Measurements from ENCODE around the gene MTFR1L. TPM values are rescaled to one million over a fixed set of nuclear protein-coding genes. Genes with fewer than 3 reads are reported as not detected.

Gene MTFR1L
- polyA plus RNA-seq, 1 donor (not counting 4 experiments of a cell fraction or from before 2014, with no cell fraction given): 31.6 TPM

DNA sequence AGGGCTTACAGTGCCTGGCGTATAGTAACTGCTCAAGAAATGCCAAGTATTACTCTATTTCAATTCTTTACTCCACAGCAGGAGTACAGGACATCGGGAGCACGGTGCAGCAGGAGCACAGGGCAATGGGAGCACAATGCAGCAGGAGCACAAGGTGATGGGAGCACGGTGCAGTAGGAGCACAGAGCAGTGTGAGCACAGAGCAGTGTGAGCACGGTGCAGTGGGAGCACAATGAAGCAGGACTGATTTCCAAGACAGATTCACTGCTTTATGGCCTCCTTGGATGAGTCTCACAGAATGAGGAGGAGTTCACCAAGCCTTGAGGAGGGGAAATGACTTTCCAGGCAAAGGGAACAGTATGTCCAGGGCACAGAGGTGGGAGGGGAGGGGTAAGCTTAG lies 60.8 kb downstream of the MTFR1L start:
- Histone ChIP-seq H3K4me1 (ENCODE audit: control insufficient read depth, extremely low read depth, insufficient read depth, low read length) (peaks cover 8% of the 10 kb centered on the region), H2AFZ (ENCODE audit: control insufficient read depth, low read length) (no peak overlapping the region), H3K4me2 (ENCODE audit: control insufficient read depth, extremely low read depth, insufficient read depth, low read depth, low read length) (no peak overlapping the region), H3K4me3 (ENCODE audit: control insufficient read depth in 2 of 3, extremely low read depth in 1 of 3, insufficient read depth in 2 of 3, low read depth in 1 of 3, low read length in 3 of 3) (no peak overlapping the region), H3K79me2 (ENCODE audit: control insufficient read depth, insufficient read depth, low read length) (no peaks in the 10 kb centered on the region), H3K9ac (ENCODE audit: control insufficient read depth, extremely low read depth, insufficient read depth, low read length) (no peak overlapping the region), H3K9me3 (ENCODE audit: control insufficient read depth, low read depth, low read length) (no peaks in the 10 kb centered on the region), H4K20me1 (ENCODE audit: control insufficient read depth, extremely low read depth, insufficient read depth, low read length) (no peaks in the 10 kb centered on the region), H3K9me1 (ENCODE audit: control insufficient read depth, extremely low read depth, insufficient read depth, low read length) (no peaks in the 10 kb centered on the region), H3K27me3 (ENCODE audit: control insufficient read depth, extremely low read depth, insufficient read depth, low read length) (no peaks in the 10 kb centered on the region), H3K36me3 (ENCODE audit: control insufficient read depth in 2 of 2, extremely low read depth in 1 of 2, insufficient read depth in 2 of 2, low read length in 2 of 2) (no peaks in the 10 kb centered on the region), H3K27ac (ENCODE audit: control insufficient read depth, insufficient read depth, low read length) (no peak overlapping the region)
- TF ChIP-seq EZH2 (IDR thresholded peaks at IDR 0.05; ENCODE audit: low read length): no peak
- TF ChIP-seq, protein P1, sequence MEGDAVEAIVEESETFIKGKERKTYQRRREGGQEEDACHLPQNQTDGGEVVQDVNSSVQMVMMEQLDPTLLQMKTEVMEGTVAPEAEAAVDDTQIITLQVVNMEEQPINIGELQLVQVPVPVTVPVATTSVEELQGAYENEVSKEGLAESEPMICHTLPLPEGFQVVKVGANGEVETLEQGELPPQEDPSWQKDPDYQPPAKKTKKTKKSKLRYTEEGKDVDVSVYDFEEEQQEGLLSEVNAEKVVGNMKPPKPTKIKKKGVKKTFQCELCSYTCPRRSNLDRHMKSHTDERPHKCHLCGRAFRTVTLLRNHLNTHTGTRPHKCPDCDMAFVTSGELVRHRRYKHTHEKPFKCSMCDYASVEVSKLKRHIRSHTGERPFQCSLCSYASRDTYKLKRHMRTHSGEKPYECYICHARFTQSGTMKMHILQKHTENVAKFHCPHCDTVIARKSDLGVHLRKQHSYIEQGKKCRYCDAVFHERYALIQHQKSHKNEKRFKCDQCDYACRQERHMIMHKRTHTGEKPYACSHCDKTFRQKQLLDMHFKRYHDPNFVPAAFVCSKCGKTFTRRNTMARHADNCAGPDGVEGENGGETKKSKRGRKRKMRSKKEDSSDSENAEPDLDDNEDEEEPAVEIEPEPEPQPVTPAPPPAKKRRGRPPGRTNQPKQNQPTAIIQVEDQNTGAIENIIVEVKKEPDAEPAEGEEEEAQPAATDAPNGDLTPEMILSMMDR (optimal IDR thresholded peaks at IDR 0.05 in 1 of 3, IDR thresholded peaks at IDR 0.05 in 1 of 3, conservative IDR thresholded peaks at IDR 0.05 in 1 of 3; ENCODE audit: extremely low read depth in 1 of 3, insufficient read depth in 2 of 3, low read length in 3 of 3): no peak
- FAIRE-seq (no peak), DNase-seq (ENCODE audit: low read depth, low spot score) (no peak)
- dilution Hi-C loops (cut with MboI; ENCODE audit: extremely low pct_ligation_motif_present, low sequenced_read_pairs): loop anchor here (25.0 kb wide), 1 partner anchor 107 kb away; the partner anchor contains the start of gene PAFAH2

DNA sequence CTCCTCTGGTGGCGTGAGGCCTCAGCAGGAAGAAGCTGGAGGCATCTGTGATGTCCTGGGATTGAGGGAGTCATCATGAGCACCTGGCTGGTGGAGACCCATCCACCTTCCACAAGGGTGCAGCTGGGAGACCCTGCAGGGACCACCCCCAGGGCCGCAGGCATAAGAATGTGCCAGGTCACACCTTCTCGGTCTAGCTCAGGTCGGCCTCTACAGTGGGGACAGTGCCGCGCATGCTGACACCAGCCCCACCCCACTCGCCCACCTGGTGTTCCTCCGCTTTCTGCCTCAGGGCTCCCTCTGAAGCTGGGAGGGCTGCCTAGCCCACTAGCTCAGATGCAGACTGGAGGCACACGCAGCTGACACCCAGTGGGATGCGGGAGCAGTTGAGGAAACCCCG lies 61.5 kb downstream of the MTFR1L start:
- Histone ChIP-seq H4K20me1 (ENCODE audit: control insufficient read depth, extremely low read depth, insufficient read depth, low read length) (no peaks in the 10 kb centered on the region), H3K9me1 (ENCODE audit: control insufficient read depth, extremely low read depth, insufficient read depth, low read length) (no peaks in the 10 kb centered on the region), H3K79me2 (ENCODE audit: control insufficient read depth, insufficient read depth, low read length) (no peaks in the 10 kb centered on the region), H3K9me3 (ENCODE audit: control insufficient read depth, low read depth, low read length) (no peaks in the 10 kb centered on the region), H3K4me1 (ENCODE audit: control insufficient read depth, extremely low read depth, insufficient read depth, low read length) (peaks cover 5% of the 10 kb centered on the region), H3K27me3 (ENCODE audit: control insufficient read depth, extremely low read depth, insufficient read depth, low read length) (no peaks in the 10 kb centered on the region), H3K4me3 (ENCODE audit: control insufficient read depth in 2 of 3, extremely low read depth in 1 of 3, insufficient read depth in 2 of 3, low read depth in 1 of 3, low read length in 3 of 3) (no peak overlapping the region), H3K9ac (ENCODE audit: control insufficient read depth, extremely low read depth, insufficient read depth, low read length) (no peak overlapping the region), H3K36me3 (ENCODE audit: control insufficient read depth in 2 of 2, extremely low read depth in 1 of 2, insufficient read depth in 2 of 2, low read length in 2 of 2) (no peaks in the 10 kb centered on the region), H3K27ac (ENCODE audit: control insufficient read depth, insufficient read depth, low read length) (no peak overlapping the region), H3K4me2 (ENCODE audit: control insufficient read depth, extremely low read depth, insufficient read depth, low read depth, low read length) (no peak overlapping the region), H2AFZ (ENCODE audit: control insufficient read depth, low read length) (no peak overlapping the region)
- FAIRE-seq (no peak), DNase-seq (ENCODE audit: low read depth, low spot score) (no peak)
- dilution Hi-C loops (cut with MboI; ENCODE audit: extremely low pct_ligation_motif_present, low sequenced_read_pairs): loop anchor here (25.0 kb wide), 1 partner anchor 106 kb away; the partner anchor contains the start of gene PAFAH2
- TF ChIP-seq, protein P1 (optimal IDR thresholded peaks at IDR 0.05 in 1 of 3, IDR thresholded peaks at IDR 0.05 in 1 of 3, conservative IDR thresholded peaks at IDR 0.05 in 1 of 3; ENCODE audit: extremely low read depth in 1 of 3, insufficient read depth in 2 of 3, low read length in 3 of 3): no peak
- TF ChIP-seq EZH2 (IDR thresholded peaks at IDR 0.05; ENCODE audit: low read length): no peak

Small RNA genes lying within 50 kb of the gene (small RNA-seq; reads per million reads assigned to genes)
- gene RF00019 (ENCODE audit: insufficient read length in 3 of 3, low read depth in 3 of 3, low replicate concordance in 1 of 3): 0 reads per million in 3 experiments

Other genes with a start within 250 kb of the MTFR1L start
- 0.07 to 0.27 TPM in 2 of 3 replicates, not detected in the other for gene MAN1C1, start 203.2 kb upstream of the MTFR1L start, polyA plus RNA-seq
- 13.4 to 56.3 TPM (median 15.4 TPM) in 3 replicates for gene SELENON, start 19.8 kb upstream of the MTFR1L start, polyA plus RNA-seq
- gene AUNIP, start 39.5 kb downstream of the MTFR1L start, polyA plus RNA-seq: 6.2 to 9.3 TPM (median 8.0 TPM) in 3 replicates
- 14.5 to 32.1 TPM (median 21.7 TPM) in 3 replicates for gene PAQR7, start 55.8 kb downstream of the MTFR1L start, polyA plus RNA-seq
- gene STMN1, start 86.5 kb downstream of the MTFR1L start, polyA plus RNA-seq: 16.2 to 96.9 TPM (median 82.8 TPM) in 3 replicates
- 15.5 to 17.8 TPM (median 15.9 TPM) in 3 replicates for gene PAFAH2, start 178.1 kb downstream of the MTFR1L start, polyA plus RNA-seq
- gene EXTL1, start 201.8 kb downstream of the MTFR1L start, polyA plus RNA-seq: 0.11 to 0.13 TPM in 2 of 3 replicates, not detected in the other
- not detected in 3 replicates for gene SLC30A2, start 226.2 kb downstream of the MTFR1L start, polyA plus RNA-seq
- not detected in 3 replicates for gene TRIM63, start 247.7 kb downstream of the MTFR1L start, polyA plus RNA-seq